ENCODE data around the gene AP3B2.

The AP3B2 gene

DNA sequence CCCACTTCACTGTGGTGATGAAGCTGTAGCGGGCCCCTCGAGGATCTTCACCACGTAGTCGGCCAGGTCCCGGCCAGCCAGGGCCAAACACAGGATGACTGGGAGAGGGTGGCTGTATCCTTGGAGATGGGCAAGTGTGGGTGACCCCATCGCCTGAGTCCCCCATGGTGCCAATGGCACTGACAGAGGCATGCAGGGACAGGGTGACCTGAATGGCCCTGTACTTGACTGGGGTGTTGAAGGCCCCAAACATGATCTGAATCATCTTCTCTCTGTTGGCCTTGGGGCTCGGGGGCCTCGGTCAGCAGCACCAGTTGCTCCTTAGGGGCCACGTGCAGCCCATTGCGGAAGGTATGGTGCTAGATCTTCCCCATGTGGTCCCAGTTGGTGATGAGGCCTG lies 17.1 kb upstream of the AP3B2 start:
- TF ChIP-seq POLR2AphosphoS5 (IDR thresholded peaks at IDR 0.05; ENCODE audit: low read depth, low read length), result no peak
- TF ChIP-seq SIN3A (IDR thresholded peaks at IDR 0.05; ENCODE audit: borderline replicate concordance, insufficient read depth, low read length), result no peak
- no peak for TF ChIP-seq TAF1 (IDR thresholded peaks at IDR 0.05; ENCODE audit: borderline replicate concordance, insufficient read depth, low read length)
- TF ChIP-seq FOXP2 (optimal IDR thresholded peaks at IDR 0.05; ENCODE audit: borderline replicate concordance, extremely low read depth, extremely low read length, insufficient read depth), result no peak
- TF ChIP-seq, protein P1, sequence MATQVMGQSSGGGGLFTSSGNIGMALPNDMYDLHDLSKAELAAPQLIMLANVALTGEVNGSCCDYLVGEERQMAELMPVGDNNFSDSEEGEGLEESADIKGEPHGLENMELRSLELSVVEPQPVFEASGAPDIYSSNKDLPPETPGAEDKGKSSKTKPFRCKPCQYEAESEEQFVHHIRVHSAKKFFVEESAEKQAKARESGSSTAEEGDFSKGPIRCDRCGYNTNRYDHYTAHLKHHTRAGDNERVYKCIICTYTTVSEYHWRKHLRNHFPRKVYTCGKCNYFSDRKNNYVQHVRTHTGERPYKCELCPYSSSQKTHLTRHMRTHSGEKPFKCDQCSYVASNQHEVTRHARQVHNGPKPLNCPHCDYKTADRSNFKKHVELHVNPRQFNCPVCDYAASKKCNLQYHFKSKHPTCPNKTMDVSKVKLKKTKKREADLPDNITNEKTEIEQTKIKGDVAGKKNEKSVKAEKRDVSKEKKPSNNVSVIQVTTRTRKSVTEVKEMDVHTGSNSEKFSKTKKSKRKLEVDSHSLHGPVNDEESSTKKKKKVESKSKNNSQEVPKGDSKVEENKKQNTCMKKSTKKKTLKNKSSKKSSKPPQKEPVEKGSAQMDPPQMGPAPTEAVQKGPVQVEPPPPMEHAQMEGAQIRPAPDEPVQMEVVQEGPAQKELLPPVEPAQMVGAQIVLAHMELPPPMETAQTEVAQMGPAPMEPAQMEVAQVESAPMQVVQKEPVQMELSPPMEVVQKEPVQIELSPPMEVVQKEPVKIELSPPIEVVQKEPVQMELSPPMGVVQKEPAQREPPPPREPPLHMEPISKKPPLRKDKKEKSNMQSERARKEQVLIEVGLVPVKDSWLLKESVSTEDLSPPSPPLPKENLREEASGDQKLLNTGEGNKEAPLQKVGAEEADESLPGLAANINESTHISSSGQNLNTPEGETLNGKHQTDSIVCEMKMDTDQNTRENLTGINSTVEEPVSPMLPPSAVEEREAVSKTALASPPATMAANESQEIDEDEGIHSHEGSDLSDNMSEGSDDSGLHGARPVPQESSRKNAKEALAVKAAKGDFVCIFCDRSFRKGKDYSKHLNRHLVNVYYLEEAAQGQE (IDR thresholded peaks at IDR 0.05; ENCODE audit: insufficient read depth in 1 of 2, low read depth in 2 of 2, low read length in 2 of 2), result no peak

DNA sequence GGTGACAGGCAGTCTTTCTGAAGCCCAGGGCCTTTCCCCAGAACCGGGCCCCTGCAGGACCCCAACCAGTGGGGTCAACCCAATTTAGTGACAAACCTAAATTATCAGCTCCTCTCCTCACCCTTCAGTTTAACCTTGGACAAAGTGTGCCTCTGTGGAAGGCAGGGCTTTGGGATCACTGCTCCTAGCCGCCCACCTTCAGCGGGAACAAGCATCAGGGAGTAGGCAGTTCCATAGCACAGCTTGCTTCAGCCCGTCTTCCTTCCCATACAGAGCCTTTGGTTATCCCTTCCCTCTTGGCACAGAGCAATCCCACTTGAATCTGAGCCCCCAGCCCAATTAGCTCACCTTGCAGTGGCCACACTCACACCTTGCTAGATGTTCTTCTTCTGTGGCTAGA lies 5.3 kb upstream of the AP3B2 start:
- TF ChIP-seq SIN3A (IDR thresholded peaks at IDR 0.05; ENCODE audit: borderline replicate concordance, insufficient read depth, low read length), result no peak

DNA sequence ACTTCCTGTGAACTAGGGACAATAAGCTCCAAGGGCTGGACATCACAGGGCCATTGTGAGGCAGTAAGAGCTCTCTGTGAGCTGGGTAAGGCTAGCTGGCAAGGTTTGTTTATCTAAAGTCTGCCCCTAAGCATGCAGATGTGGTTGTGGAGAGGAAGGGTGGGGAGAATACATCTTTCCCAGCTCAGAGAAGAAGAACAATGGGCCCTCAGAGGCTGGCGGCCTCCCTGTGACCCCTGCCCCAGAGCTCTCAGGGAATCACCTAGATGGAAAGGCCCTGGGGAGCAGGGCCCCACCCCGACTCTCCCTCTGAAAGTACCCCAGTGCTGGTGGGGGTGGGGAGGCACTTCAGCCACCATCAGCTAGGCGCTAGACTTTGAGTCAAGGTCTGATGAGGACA lies 4.3 kb upstream of the AP3B2 start:
- TF ChIP-seq, protein P1 (IDR thresholded peaks at IDR 0.05; ENCODE audit: insufficient read depth in 1 of 2, low read depth in 2 of 2, low read length in 2 of 2), result no peak
- no peak for TF ChIP-seq SIN3A (IDR thresholded peaks at IDR 0.05; ENCODE audit: borderline replicate concordance, insufficient read depth, low read length)
- no peak for TF ChIP-seq TAF1 (IDR thresholded peaks at IDR 0.05; ENCODE audit: borderline replicate concordance, insufficient read depth, low read length)
- no peak for TF ChIP-seq FOXP2 (optimal IDR thresholded peaks at IDR 0.05; ENCODE audit: borderline replicate concordance, extremely low read depth, extremely low read length, insufficient read depth)
- TF ChIP-seq POLR2AphosphoS5 (IDR thresholded peaks at IDR 0.05; ENCODE audit: low read depth, low read length), result no peak

GRCh38 chr15:82712036-82712435 lies 2.4 kb upstream of the AP3B2 start:
- no peak for TF ChIP-seq FOXP2 (optimal IDR thresholded peaks at IDR 0.05; ENCODE audit: borderline replicate concordance, extremely low read depth, extremely low read length, insufficient read depth)
- TF ChIP-seq TAF1 (IDR thresholded peaks at IDR 0.05; ENCODE audit: borderline replicate concordance, insufficient read depth, low read length), result no peak
- TF ChIP-seq, protein P1 (IDR thresholded peaks at IDR 0.05; ENCODE audit: insufficient read depth in 1 of 2, low read depth in 2 of 2, low read length in 2 of 2), result no peak
- no peak for TF ChIP-seq SIN3A (IDR thresholded peaks at IDR 0.05; ENCODE audit: borderline replicate concordance, insufficient read depth, low read length)
- no peak for TF ChIP-seq POLR2AphosphoS5 (IDR thresholded peaks at IDR 0.05; ENCODE audit: low read depth, low read length)

- TF ChIP-seq TAF1 (IDR thresholded peaks at IDR 0.05; ENCODE audit: borderline replicate concordance, insufficient read depth, low read length) (no peak), SIN3A (IDR thresholded peaks at IDR 0.05; ENCODE audit: borderline replicate concordance, insufficient read depth, low read length) (no peak), FOXP2 (optimal IDR thresholded peaks at IDR 0.05; ENCODE audit: borderline replicate concordance, extremely low read depth, extremely low read length, insufficient read depth) (no peak), POLR2AphosphoS5 (IDR thresholded peaks at IDR 0.05; ENCODE audit: low read depth, low read length) (no peak)
- TF ChIP-seq, protein P1 (IDR thresholded peaks at IDR 0.05; ENCODE audit: insufficient read depth in 1 of 2, low read depth in 2 of 2, low read length in 2 of 2), result no peak
These were observed 1.3 kb upstream of the AP3B2 start for GRCh38 chr15:82710926-82711490.
